NCI-H526 (cell line): ENCODE data around the gene FRRS1.
A peak's percentile ranks its signal among the peaks of the same experiment; 100 is the strongest.

Experiments
- DNase-seq, 2 experiments: peaks; one replicate each; lab custom pipeline; 2025; lab: John Stamatoyannopoulos, UW

Gene FRRS1

GRCh38 chr1:99674115-99675064, 92.0 kb downstream of the FRRS1 start:
- DNase-seq, result no peak

GRCh38 chr1:99673315-99673714, 93.1 kb downstream of the FRRS1 start:
- no peak for DNase-seq

- DNase-seq, result no peak
Observed at GRCh38 chr1:99672530-99673213, 93.8 kb downstream of the FRRS1 start.

GRCh38 chr1:99672038-99672437, 94.4 kb downstream of the FRRS1 start:
- DNase-seq, result peak in 1 of 2 experiments; percentile 8

- no peak for DNase-seq
Observed at GRCh38 chr1:99670583-99670982, 95.9 kb downstream of the FRRS1 start.

- DNase-seq, result no peak
Observed at GRCh38 chr1:99669821-99670220, 96.6 kb downstream of the FRRS1 start.

GRCh38 chr1:99669376-99669775, 97.1 kb downstream of the FRRS1 start:
- DNase-seq, result no peak

GRCh38 chr1:99665212-99665611, 101.2 kb downstream of the FRRS1 start:
- no peak for DNase-seq

- no peak for DNase-seq
Observed at GRCh38 chr1:99663501-99663900, 102.9 kb downstream of the FRRS1 start.

- peak in 1 of 2 experiments; percentile 5 for DNase-seq
Observed at GRCh38 chr1:99662539-99663080, 103.8 kb downstream of the FRRS1 start.

- DNase-seq, result no peak
Observed at GRCh38 chr1:99661780-99662179, 104.7 kb downstream of the FRRS1 start.

- no peak for DNase-seq
Observed at GRCh38 chr1:99660496-99660895, 105.9 kb downstream of the FRRS1 start.

- DNase-seq, result peak in 1 of 2 experiments; percentile 23
Observed at GRCh38 chr1:99659755-99660210, 106.7 kb downstream of the FRRS1 start.
